HepG2 (cell line): ENCODE measurements around the gene FHL5. TPM values are rescaled to one million over a fixed set of nuclear protein-coding genes. Genes with fewer than 3 reads are reported as not detected.

ENCODE experiments used
- HNF1B ChIP-seq: sonication (generic); formaldehyde crosslinking; IDR thresholded peaks from 2 replicates; pipeline ENCODE4 v1.5.1; 2020; ENCODE audit warnings: mild to moderate bottlenecking, moderate library complexity, missing genetic modification reagents
- IKZF4 ChIP-seq: sonication (generic); formaldehyde crosslinking; IDR thresholded peaks from 2 replicates; pipeline ENCODE4 v1.5.1; 2020; ENCODE audit warnings: borderline replicate concordance, mild to moderate bottlenecking, low read depth, missing genetic modification reagents; ENCODE audit errors: not compliant biosample characterization
- MXD3 ChIP-seq: IDR thresholded peaks from 2 replicates; pipeline ENCODE4 v1.6.1; 2016; ENCODE audit warnings: mild to moderate bottlenecking, missing biosample characterization, missing genetic modification reagents
- NFATC3 ChIP-seq: sonication (generic); formaldehyde crosslinking; IDR thresholded peaks from 2 replicates; pipeline ENCODE4 v1.5.1; 2020; ENCODE audit warnings: mild to moderate bottlenecking, missing genetic modification reagents
- PAWR ChIP-seq: sonication (generic); formaldehyde crosslinking; IDR thresholded peaks from 2 replicates; pipeline ENCODE4 v1.4.0; 2020; ENCODE audit warnings: missing genetic modification reagents, mild to moderate bottlenecking, borderline replicate concordance
- SIX1 ChIP-seq: sonication (generic); formaldehyde crosslinking; IDR thresholded peaks from 2 replicates; pipeline ENCODE4 v1.4.0; 2020; ENCODE audit warnings: missing genetic modification reagents, borderline replicate concordance
- SNAPC5 ChIP-seq: sonication (generic); formaldehyde crosslinking; IDR thresholded peaks from 2 replicates; pipeline ENCODE4 v1.8.1; 2023; ENCODE audit warnings: mild to moderate bottlenecking, missing genetic modification reagents, borderline replicate concordance
- ZFP37 ChIP-seq: sonication (generic); formaldehyde crosslinking; IDR thresholded peaks from 2 replicates; pipeline ENCODE4 v1.4.0; 2020; ENCODE audit warnings: missing genetic modification reagents, borderline replicate concordance
- ZNF253 ChIP-seq: sonication (generic); formaldehyde crosslinking; IDR thresholded peaks from 2 replicates; pipeline ENCODE4 v1.8.0; 2022; ENCODE audit warnings: mild to moderate bottlenecking, missing genetic modification reagents, borderline replicate concordance
- ZNF782 ChIP-seq: sonication (generic); formaldehyde crosslinking; IDR thresholded peaks from 2 replicates; pipeline ENCODE4 v1.4.0; 2020; ENCODE audit warnings: missing genetic modification reagents, mild to moderate bottlenecking, borderline replicate concordance
- ZSCAN30 ChIP-seq: sonication (generic); formaldehyde crosslinking; IDR thresholded peaks from 2 replicates; pipeline ENCODE4 v1.5.0; 2020; ENCODE audit warnings: mild to moderate bottlenecking, missing genetic modification reagents
- polyA plus RNA-seq, 8 experiments: library from polyadenylated mRNA; depleted of rRNA in 3 of 8; stranded (reverse) in 7 of 8; unstranded in 1 of 8; fragments of >200 nt; fragmentation: Illumina TruSeq in 4 of 8; extraction: Trizol in 4 of 8; gene quantifications; 2 replicates each; pipeline versions ENCODE4 v1.2.1 to v1.2.3, GENCODE V29; 2011 to 2016; ENCODE audit warnings: low read depth in 4 of 8, missing spikeins in 1 of 8, mixed read lengths in 1 of 8; ENCODE audit not compliant: insufficient read depth in 1 of 8
- total RNA-seq, 5 experiments: library from RNA; depleted of rRNA; stranded (reverse); fragments of >200 nt; fragmentation: Illumina TruSeq; extraction: Trizol; gene quantifications; 2 replicates each; pipeline ENCODE4 v1.2.3, GENCODE V29; 2016; ENCODE audit warnings: low read depth in 1 of 5
- TF ChIP-seq, protein P1 (sequence below): sonication (generic); formaldehyde crosslinking; IDR thresholded peaks from 2 replicates; pipeline ENCODE4 v1.4.0; 2020; ENCODE audit warnings: missing genetic modification reagents
- TF ChIP-seq, protein P2 (sequence below): sonication (generic); formaldehyde crosslinking; conservative IDR thresholded peaks from 2 replicates; pipeline ENCODE4 v1.4.0; 2020; ENCODE audit warnings: missing genetic modification reagents
- TF ChIP-seq, protein P3 (sequence below): sonication (generic); formaldehyde crosslinking; IDR thresholded peaks from 2 replicates; pipeline ENCODE4 v1.4.0; 2020; ENCODE audit warnings: missing genetic modification reagents, low read depth, mild to moderate bottlenecking, borderline replicate concordance

Gene FHL5
- total and polyA plus RNA-seq, 2 of the 13 experiments (the other 11 are each of a cell fraction or from before 2014, with no cell fraction given) = not detected

GRCh38 chr6:96521644-96522464 lies 41.1 kb upstream of the FHL5 start, which contains the start of gene UFL1 (continued):
- TF ChIP-seq, protein P1, sequence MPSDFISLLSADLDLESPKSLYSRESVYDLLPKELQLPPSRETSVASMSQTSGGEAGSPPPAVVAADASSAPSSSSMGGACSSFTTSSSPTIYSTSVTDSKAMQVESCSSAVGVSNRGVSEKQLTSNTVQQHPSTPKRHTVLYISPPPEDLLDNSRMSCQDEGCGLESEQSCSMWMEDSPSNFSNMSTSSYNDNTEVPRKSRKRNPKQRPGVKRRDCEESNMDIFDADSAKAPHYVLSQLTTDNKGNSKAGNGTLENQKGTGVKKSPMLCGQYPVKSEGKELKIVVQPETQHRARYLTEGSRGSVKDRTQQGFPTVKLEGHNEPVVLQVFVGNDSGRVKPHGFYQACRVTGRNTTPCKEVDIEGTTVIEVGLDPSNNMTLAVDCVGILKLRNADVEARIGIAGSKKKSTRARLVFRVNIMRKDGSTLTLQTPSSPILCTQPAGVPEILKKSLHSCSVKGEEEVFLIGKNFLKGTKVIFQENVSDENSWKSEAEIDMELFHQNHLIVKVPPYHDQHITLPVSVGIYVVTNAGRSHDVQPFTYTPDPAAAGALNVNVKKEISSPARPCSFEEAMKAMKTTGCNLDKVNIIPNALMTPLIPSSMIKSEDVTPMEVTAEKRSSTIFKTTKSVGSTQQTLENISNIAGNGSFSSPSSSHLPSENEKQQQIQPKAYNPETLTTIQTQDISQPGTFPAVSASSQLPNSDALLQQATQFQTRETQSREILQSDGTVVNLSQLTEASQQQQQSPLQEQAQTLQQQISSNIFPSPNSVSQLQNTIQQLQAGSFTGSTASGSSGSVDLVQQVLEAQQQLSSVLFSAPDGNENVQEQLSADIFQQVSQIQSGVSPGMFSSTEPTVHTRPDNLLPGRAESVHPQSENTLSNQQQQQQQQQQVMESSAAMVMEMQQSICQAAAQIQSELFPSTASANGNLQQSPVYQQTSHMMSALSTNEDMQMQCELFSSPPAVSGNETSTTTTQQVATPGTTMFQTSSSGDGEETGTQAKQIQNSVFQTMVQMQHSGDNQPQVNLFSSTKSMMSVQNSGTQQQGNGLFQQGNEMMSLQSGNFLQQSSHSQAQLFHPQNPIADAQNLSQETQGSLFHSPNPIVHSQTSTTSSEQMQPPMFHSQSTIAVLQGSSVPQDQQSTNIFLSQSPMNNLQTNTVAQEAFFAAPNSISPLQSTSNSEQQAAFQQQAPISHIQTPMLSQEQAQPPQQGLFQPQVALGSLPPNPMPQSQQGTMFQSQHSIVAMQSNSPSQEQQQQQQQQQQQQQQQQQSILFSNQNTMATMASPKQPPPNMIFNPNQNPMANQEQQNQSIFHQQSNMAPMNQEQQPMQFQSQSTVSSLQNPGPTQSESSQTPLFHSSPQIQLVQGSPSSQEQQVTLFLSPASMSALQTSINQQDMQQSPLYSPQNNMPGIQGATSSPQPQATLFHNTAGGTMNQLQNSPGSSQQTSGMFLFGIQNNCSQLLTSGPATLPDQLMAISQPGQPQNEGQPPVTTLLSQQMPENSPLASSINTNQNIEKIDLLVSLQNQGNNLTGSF (CRISPR knock-in tag) = peak; percentile 81; the same call in 1 of the 2 replicates
- peak; percentile 80; the same call in 1 of the 2 replicates for TF ChIP-seq MXD3 (CRISPR knock-in tag)
- TF ChIP-seq ZFP37 = no peak
- TF ChIP-seq ZNF782 (CRISPR knock-in tag) = no peak; the same call in 1 of the 2 replicates
- no peak for TF ChIP-seq SIX1 (CRISPR knock-in tag)
- TF ChIP-seq, protein P2, sequence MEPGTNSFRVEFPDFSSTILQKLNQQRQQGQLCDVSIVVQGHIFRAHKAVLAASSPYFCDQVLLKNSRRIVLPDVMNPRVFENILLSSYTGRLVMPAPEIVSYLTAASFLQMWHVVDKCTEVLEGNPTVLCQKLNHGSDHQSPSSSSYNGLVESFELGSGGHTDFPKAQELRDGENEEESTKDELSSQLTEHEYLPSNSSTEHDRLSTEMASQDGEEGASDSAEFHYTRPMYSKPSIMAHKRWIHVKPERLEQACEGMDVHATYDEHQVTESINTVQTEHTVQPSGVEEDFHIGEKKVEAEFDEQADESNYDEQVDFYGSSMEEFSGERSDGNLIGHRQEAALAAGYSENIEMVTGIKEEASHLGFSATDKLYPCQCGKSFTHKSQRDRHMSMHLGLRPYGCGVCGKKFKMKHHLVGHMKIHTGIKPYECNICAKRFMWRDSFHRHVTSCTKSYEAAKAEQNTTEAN (CRISPR knock-in tag) = 0 out of 2 replicates have a peak, but pooled peaks have one; percentile 15
- TF ChIP-seq PAWR (CRISPR knock-in tag) = 0 out of 2 replicates have a peak, but pooled peaks have one; percentile 39
- TF ChIP-seq HNF1B (CRISPR knock-in tag) = peak; percentile 78
- 0 out of 2 replicates have a peak, but pooled peaks have one; percentile 42 for TF ChIP-seq ZNF253 (CRISPR knock-in tag)
- TF ChIP-seq, protein P3, sequence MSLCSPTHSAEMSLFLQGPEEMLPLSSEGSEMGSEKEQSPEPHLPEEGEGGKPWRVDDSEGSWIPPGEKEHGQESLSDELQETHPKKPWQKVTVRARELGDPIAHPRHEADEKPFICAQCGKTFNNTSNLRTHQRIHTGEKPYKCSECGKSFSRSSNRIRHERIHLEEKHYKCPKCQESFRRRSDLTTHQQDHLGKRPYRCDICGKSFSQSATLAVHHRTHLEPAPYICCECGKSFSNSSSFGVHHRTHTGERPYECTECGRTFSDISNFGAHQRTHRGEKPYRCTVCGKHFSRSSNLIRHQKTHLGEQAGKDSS = peak; percentile 68; the same call in 1 of the 2 replicates
- TF ChIP-seq NFATC3 (CRISPR knock-in tag) = 0 out of 2 replicates have a peak, but pooled peaks have one; percentile 24
- peak; percentile 69 for TF ChIP-seq IKZF4 (CRISPR knock-in tag)
- TF ChIP-seq SNAPC5 (CRISPR knock-in tag) = peak; percentile 80; the same call in 1 of the 2 replicates
- TF ChIP-seq ZSCAN30 (CRISPR knock-in tag) = peak; percentile 91
